IMR-90 (cell line): ENCODE measurements around the gene DNMT3L. TPM values are rescaled to one million over a fixed set of nuclear protein-coding genes. Genes with fewer than 3 reads are reported as not detected.
A peak's percentile ranks its signal among the peaks of the same experiment; 100 is the strongest.

ENCODE experiments used
- ATAC-seq: fragments of 200-7000 bp; cut with Tn5 transposase; 2 replicates; pipeline ENCODE4 v1.9.1; 2020; ENCODE audit warnings: low read depth, mild to moderate bottlenecking, moderate library complexity
- BruUV-seq: library from RNA; stranded (reverse); fragments of 400-500 nt; replicated peaks from 2 replicates; lab custom pipeline; 2021; lab: Mats Ljungman, UMichigan
- CTCF ChIA-PET: fragments of 300-600 bp; formaldehyde crosslinking; extraction: SDS; loops from one replicate; lab custom pipeline; 2021; ENCODE audit warnings: antibody characterized with exemption; lab: Yijun Ruan, JAX
- POLR2A ChIA-PET: fragments of 300-600 bp; sonication (Branson Sonifier 250); formaldehyde crosslinking; loops from one replicate; lab custom pipeline; 2022; ENCODE audit warnings: antibody characterized with exemption; ENCODE audit not compliant: unreplicated experiment; lab: Charles Lee
- DNase-seq: peaks from one replicate; pipeline ENCODE4 v3.0.0; 2013
- H2AFZ ChIP-seq: replicated peaks from 2 replicates; pipeline ENCODE3; 2013; ENCODE audit warnings: low read length, mild to moderate bottlenecking; ENCODE audit not compliant: poor library complexity
- H2AK5ac ChIP-seq: 2 replicates; pipeline ENCODE4 v1.6.1; 2013; ENCODE audit warnings: low read depth, low read length, inconsistent platforms
- H2AK9ac ChIP-seq: replicated peaks from 2 replicates; pipeline ENCODE3; 2013; ENCODE audit warnings: mild to moderate bottlenecking, low read depth, low read length, moderate library complexity; ENCODE audit not compliant: poor library complexity
- H2BK120ac ChIP-seq: 2 replicates; pipeline ENCODE4 v1.6.1; 2013; ENCODE audit warnings: low read depth, low read length, inconsistent platforms
- H2BK15ac ChIP-seq: 3 replicates; pipeline ENCODE4 v1.6.1; 2013; ENCODE audit warnings: low read depth, low read length, inconsistent platforms
- H2BK20ac ChIP-seq: 2 replicates; pipeline ENCODE4 v1.6.1; 2013; ENCODE audit warnings: low read depth, mild to moderate bottlenecking, inconsistent platforms, low read length, moderate library complexity
- H2BK5ac ChIP-seq: 2 replicates; pipeline ENCODE4 v1.6.1; 2013; ENCODE audit warnings: mild to moderate bottlenecking, low read depth, low read length, inconsistent platforms; ENCODE audit not compliant: poor library complexity, severe bottlenecking
- H3K14ac ChIP-seq: replicated peaks from 2 replicates; pipeline ENCODE4 v1.6.1; 2013; ENCODE audit warnings: low read depth, low read length, inconsistent platforms
- H3K18ac ChIP-seq: 2 replicates; pipeline ENCODE4 v1.6.1; 2013; ENCODE audit warnings: low read depth, low read length, control low read depth
- H3K23ac ChIP-seq: 2 replicates; pipeline ENCODE4 v1.6.1; 2013; ENCODE audit warnings: low read depth, low read length, inconsistent platforms
- H3K27ac ChIP-seq: 2 replicates; pipeline ENCODE4 v1.5.1; 2013; ENCODE audit warnings: mild to moderate bottlenecking, control low read depth, low read length; ENCODE audit not compliant: insufficient read depth
- H3K27me3 ChIP-seq: 2 replicates; pipeline ENCODE4 v1.6.1; 2013; ENCODE audit warnings: low read length; ENCODE audit not compliant: control insufficient read depth, insufficient read depth
- H3K36me3 ChIP-seq: 2 replicates; pipeline ENCODE4 v1.6.1; 2013; ENCODE audit warnings: low read length, mixed read lengths; ENCODE audit not compliant: control insufficient read depth, insufficient read depth
- H3K4ac ChIP-seq: 2 replicates; pipeline ENCODE4 v1.6.1; 2013; ENCODE audit warnings: low read depth, low read length, inconsistent platforms
- H3K4me1 ChIP-seq: 2 replicates; pipeline ENCODE4 v1.6.1; 2013; ENCODE audit warnings: low read length, mixed read lengths; ENCODE audit not compliant: control insufficient read depth, insufficient read depth
- H3K4me2 ChIP-seq: 2 replicates; pipeline ENCODE4 v1.6.1; 2013; ENCODE audit warnings: low read depth, mild to moderate bottlenecking, control low read depth, low read length, moderate library complexity
- H3K4me3 ChIP-seq: 2 replicates; pipeline ENCODE4 v1.5.1; 2013; ENCODE audit warnings: low read depth, mild to moderate bottlenecking, control low read depth, low read length, moderate library complexity; ENCODE audit not compliant: insufficient read depth
- H3K56ac ChIP-seq: 2 replicates; pipeline ENCODE4 v1.6.1; 2013; ENCODE audit warnings: low read length, inconsistent platforms; ENCODE audit not compliant: insufficient read depth; ENCODE audit errors: extremely low read depth
- H3K79me1 ChIP-seq, 2 experiments: 2 replicates each; pipeline ENCODE4 v1.6.1; 2013; ENCODE audit warnings: low read length in 2 of 2, inconsistent platforms in 1 of 2, low read depth in 1 of 2
- H3K9ac ChIP-seq: 2 replicates; pipeline ENCODE4 v1.6.1; 2013; ENCODE audit warnings: low read depth, low read length, control low read depth
- H3K9me1 ChIP-seq: 2 replicates; pipeline ENCODE4 v1.6.1; 2013; ENCODE audit warnings: low read length, inconsistent platforms; ENCODE audit not compliant: insufficient read depth
- H3K9me3 ChIP-seq: 2 replicates; pipeline ENCODE4 v1.6.1; 2013; ENCODE audit warnings: low read length; ENCODE audit not compliant: control insufficient read depth, insufficient read depth
- H4K20me1 ChIP-seq: 2 replicates; pipeline ENCODE4 v1.6.1; 2013; ENCODE audit warnings: low read length, inconsistent platforms; ENCODE audit not compliant: insufficient read depth
- H4K5ac ChIP-seq: 2 replicates; pipeline ENCODE4 v1.6.1; 2013; ENCODE audit warnings: mild to moderate bottlenecking, low read depth, low read length, control low read depth
- H4K8ac ChIP-seq, 2 experiments: 2 replicates each; pipeline ENCODE4 v1.6.1; 2013; ENCODE audit warnings: low read depth in 2 of 2, low read length in 2 of 2, control low read depth in 1 of 2, inconsistent platforms in 1 of 2
- H4K91ac ChIP-seq: 2 replicates; pipeline ENCODE4 v1.6.1; 2013; ENCODE audit warnings: low read depth, low read length, inconsistent platforms; ENCODE audit not compliant: insufficient read depth
- MXI1 ChIP-seq: IDR thresholded peaks from 2 replicates; pipeline ENCODE4 v1.6.1; 2012; ENCODE audit warnings: low read depth, mild to moderate bottlenecking, low read length, moderate library complexity, borderline replicate concordance
- WGBS, 2 experiments: methylation state at CpG; one replicate each; pipeline versions ENCODE4 v1.1.5 to v1.1.7; 2013; ENCODE audit warnings: missing lambda C conversion rate in 2 of 2; ENCODE audit not compliant: insufficient read length in 1 of 2; ENCODE audit errors: extremely low coverage in 2 of 2; 5-methylcytosine and 5-hydroxymethylcytosine counted together
- dilution Hi-C: fragments of 300-500 bp; cut with HindIII; formaldehyde crosslinking; loops from one replicate; pipeline ENCODE4 v1.14.3; 2018; ENCODE audit warnings: low sequenced_read_pairs; ENCODE audit not compliant: unreplicated experiment
- in situ Hi-C: fragments of 300-500 bp; cut with MboI; formaldehyde crosslinking; loops from 3 replicates; pipeline ENCODE4 v1.14.3; 2019; ENCODE audit warnings: low sequenced_read_pairs, inconsistent platforms, mixed read lengths
- intact Hi-C: fragments of 100-400 bp; cut with micrococcal nuclease; formaldehyde crosslinking; loops from 2 replicates; pipeline ENCODE4 v1.10.0; 2022
- polyA plus RNA-seq, 3 experiments: library from polyadenylated mRNA; depleted of rRNA; stranded (reverse); fragments of >200 nt; gene quantifications; 2 replicates each; pipeline ENCODE4 v1.2.3, GENCODE V29; 2012; ENCODE audit warnings: low replicate concordance in 1 of 3
- total RNA-seq: library from RNA; depleted of rRNA; stranded (reverse); fragments of >200 nt; gene quantifications from 2 replicates; pipeline ENCODE4 v1.2.3, GENCODE V29; 2012
- TF ChIP-seq, protein P1 (sequence below): conservative IDR thresholded peaks from 2 replicates; pipeline ENCODE4 v1.5.1; 2012; ENCODE audit warnings: mild to moderate bottlenecking, low read depth, low read length, improper control_type of control experiment

The DNMT3L gene
- total and polyA plus RNA-seq, 2 of the 4 experiments (the other 2 are of a cell fraction) = not detected

GRCh38 chr21:44301961-44302406 is 40.3 kb upstream of the DNMT3L start:
- ATAC-seq = no peak
- CTCF ChIA-PET = interaction anchor here (1.0 kb wide), 1 partner anchor 1017 kb away, joined by 3 read pairs; no protein-coding TSS in a partner anchor
- Histone ChIP-seq H3K14ac (no peak overlapping the region), H3K18ac (no peak overlapping the region), H2BK15ac (no peak overlapping the region), H3K27me3 (no peaks in the 10 kb centered on the region), H4K20me1 (peaks cover 62% of the 10 kb centered on the region), H3K23ac (no peak overlapping the region), H3K4me3 (no peak overlapping the region), H2BK120ac (no peak overlapping the region), H3K9me3 (no peaks in the 10 kb centered on the region), H2BK5ac (no peak overlapping the region), H2AK5ac (no peak overlapping the region), H4K8ac (no peak overlapping the region), H2BK20ac (no peak overlapping the region), H4K91ac (no peak overlapping the region), H3K79me1 (peaks cover 16 to 47% of the 10 kb centered on the region in 2 experiments), H3K9me1 (no peaks in the 10 kb centered on the region), H3K36me3 (peaks cover 4% of the 10 kb centered on the region; the same call in 1 of the 2 replicates), H2AFZ (no peak overlapping the region), H3K4ac (no peak overlapping the region), H3K27ac (no peak overlapping the region), H3K9ac (no peak overlapping the region), H3K4me1 (peaks cover 20% of the 10 kb centered on the region), H3K56ac (no peak overlapping the region), H4K5ac (no peak overlapping the region), H3K4me2 (no peak overlapping the region; the same call in 1 of the 2 replicates), H2AK9ac (peak overlapping the region; percentile 10)
- in situ Hi-C loops (no loop called here), intact Hi-C loops (no loop called here), dilution Hi-C loops (no loop called here)
- DNase-seq = no peak
- no TSS peak for BruUV-seq
- POLR2A ChIA-PET = no interaction called here
- TF ChIP-seq, protein P1, sequence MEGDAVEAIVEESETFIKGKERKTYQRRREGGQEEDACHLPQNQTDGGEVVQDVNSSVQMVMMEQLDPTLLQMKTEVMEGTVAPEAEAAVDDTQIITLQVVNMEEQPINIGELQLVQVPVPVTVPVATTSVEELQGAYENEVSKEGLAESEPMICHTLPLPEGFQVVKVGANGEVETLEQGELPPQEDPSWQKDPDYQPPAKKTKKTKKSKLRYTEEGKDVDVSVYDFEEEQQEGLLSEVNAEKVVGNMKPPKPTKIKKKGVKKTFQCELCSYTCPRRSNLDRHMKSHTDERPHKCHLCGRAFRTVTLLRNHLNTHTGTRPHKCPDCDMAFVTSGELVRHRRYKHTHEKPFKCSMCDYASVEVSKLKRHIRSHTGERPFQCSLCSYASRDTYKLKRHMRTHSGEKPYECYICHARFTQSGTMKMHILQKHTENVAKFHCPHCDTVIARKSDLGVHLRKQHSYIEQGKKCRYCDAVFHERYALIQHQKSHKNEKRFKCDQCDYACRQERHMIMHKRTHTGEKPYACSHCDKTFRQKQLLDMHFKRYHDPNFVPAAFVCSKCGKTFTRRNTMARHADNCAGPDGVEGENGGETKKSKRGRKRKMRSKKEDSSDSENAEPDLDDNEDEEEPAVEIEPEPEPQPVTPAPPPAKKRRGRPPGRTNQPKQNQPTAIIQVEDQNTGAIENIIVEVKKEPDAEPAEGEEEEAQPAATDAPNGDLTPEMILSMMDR = no peak
- TF ChIP-seq MXI1 = no peak
- WGBS, 2 experiments = no CpG with 5 or more reads among the region's 9 CpGs
